Measurements from ENCODE around the gene ARHGEF11. TPM values are rescaled to one million over a fixed set of nuclear protein-coding genes. Genes with fewer than 3 reads are reported as not detected.

Gene ARHGEF11
- total and polyA plus RNA-seq, 2 donors, result 4.5 to 5.5 TPM

DNA sequence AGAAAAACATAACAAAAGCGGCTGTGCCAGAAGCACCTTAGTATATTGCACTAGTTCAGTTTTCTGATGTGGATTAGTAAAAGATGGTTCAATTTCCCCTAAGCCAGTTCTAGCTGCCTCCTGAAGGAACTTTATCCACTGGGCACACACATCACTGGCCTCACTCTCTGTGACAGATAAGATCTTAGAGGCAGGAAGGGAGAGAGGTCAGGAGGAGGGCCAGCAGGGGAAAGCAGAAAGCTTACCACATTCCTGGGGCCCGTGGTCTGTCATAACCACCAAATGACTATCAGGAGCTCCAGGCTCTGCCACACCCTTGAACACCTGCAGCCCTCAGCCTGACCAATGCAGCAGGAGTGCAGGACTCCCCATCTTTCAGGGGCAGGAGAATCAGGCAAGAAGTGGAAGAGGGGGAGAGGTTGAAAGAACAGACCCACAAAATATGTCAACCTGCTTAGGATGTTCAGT, 87.3 kb downstream of the ARHGEF11 start:
- Histone ChIP-seq H3K27me3 (ENCODE audit: control insufficient read depth in 2 of 2, insufficient read depth in 1 of 2, low read length in 1 of 2) (no peaks in the 10 kb centered on the region), H3K4me3 (ENCODE audit: low read length in 2 of 2) (no peak overlapping the region), H3K27ac (ENCODE audit: low read depth in 1 of 2, low read length in 1 of 2) (no peak overlapping the region), H3K4me1 (ENCODE audit: control insufficient read depth in 2 of 2, insufficient read depth in 2 of 2, low read length in 2 of 2) (peaks cover 0 to 8% of the 10 kb centered on the region in 2 donors), H3K36me3 (ENCODE audit: control insufficient read depth in 2 of 2, insufficient read depth in 2 of 2, low read length in 1 of 2) (no peaks in the 10 kb centered on the region), H3K9me3 (ENCODE audit: control insufficient read depth in 2 of 2, insufficient read depth in 1 of 2, low read length in 1 of 2) (peaks cover 0 to 4% of the 10 kb centered on the region in 2 donors)
- 48% methylated on average over 2 of the region's 2 CpGs for WGBS
- DNase-seq (ENCODE audit: low read depth in 6 of 9, low spot score in 9 of 9), result no peak

DNA sequence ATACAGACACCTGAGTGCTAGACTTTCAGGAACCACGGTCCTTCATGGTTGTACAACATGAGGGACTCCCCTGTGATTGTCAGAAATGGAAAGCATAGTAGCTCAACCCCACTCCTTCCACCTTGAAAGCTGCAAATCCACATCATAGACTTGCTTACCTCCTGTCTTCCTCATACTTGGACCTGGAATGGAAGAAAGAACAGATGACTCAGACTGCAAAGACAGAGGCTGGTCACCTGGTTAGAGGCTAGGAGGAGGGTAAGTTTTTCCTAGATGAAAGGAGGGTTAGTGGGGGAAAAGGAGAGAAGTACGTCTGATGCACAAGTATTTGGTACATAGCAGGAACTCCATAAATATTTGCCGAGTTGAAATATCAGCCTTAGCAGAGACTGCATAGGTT, 87.9 kb downstream of the ARHGEF11 start:
- no peak for DNase-seq (ENCODE audit: low read depth in 6 of 9, low spot score in 9 of 9)
- Histone ChIP-seq H3K9me3 (ENCODE audit: control insufficient read depth in 2 of 2, insufficient read depth in 1 of 2, low read length in 1 of 2) (no peaks in the 10 kb centered on the region), H3K27me3 (ENCODE audit: control insufficient read depth in 2 of 2, insufficient read depth in 1 of 2, low read length in 1 of 2) (no peaks in the 10 kb centered on the region), H3K4me3 (ENCODE audit: low read length in 2 of 2) (no peak overlapping the region), H3K4me1 (ENCODE audit: control insufficient read depth in 2 of 2, insufficient read depth in 2 of 2, low read length in 2 of 2) (peaks cover 0 to 2% of the 10 kb centered on the region in 2 donors), H3K36me3 (ENCODE audit: control insufficient read depth in 2 of 2, insufficient read depth in 2 of 2, low read length in 1 of 2) (no peaks in the 10 kb centered on the region), H3K27ac (ENCODE audit: low read depth in 1 of 2, low read length in 1 of 2) (no peak overlapping the region)
- 93% methylated on average over 3 of the region's 3 CpGs for WGBS

DNA sequence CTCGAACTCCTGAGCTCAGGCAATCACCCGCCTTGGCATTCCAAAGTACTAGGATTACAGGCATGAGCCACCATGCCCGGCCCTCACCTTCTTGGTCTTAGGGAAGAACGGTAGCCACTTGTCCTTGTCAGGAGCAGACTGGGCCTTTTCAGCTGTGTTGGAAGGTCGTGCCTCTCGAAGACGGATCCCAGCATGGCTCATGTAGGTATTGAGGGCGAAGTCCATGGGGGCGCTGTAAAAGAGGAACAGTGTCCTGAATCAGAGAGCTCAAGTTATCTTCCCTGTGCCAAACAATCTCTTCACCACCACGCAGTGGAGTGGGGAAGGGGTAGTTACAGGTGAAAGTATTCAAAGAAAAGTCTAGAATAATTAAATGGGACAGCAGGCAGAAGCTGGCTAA, 89.2 kb downstream of the ARHGEF11 start:
- H3K9me3 ChIP-seq (ENCODE audit: control insufficient read depth in 2 of 2, insufficient read depth in 1 of 2, low read length in 1 of 2), result no peaks in the 10 kb centered on the region
- no peak for DNase-seq (ENCODE audit: low read depth in 6 of 9, low spot score in 9 of 9)
- no peak overlapping the region for H3K27ac ChIP-seq (ENCODE audit: low read depth in 1 of 2, low read length in 1 of 2)
- H3K27me3 ChIP-seq (ENCODE audit: control insufficient read depth in 2 of 2, insufficient read depth in 1 of 2, low read length in 1 of 2), result no peaks in the 10 kb centered on the region
- H3K36me3 ChIP-seq (ENCODE audit: control insufficient read depth in 2 of 2, insufficient read depth in 2 of 2, low read length in 1 of 2), result no peaks in the 10 kb centered on the region
- WGBS, result 95% methylated on average over 10 of the region's 10 CpGs
- H3K4me1 ChIP-seq (ENCODE audit: control insufficient read depth in 2 of 2, insufficient read depth in 2 of 2, low read length in 2 of 2), result no peaks in the 10 kb centered on the region
- H3K4me3 ChIP-seq (ENCODE audit: low read length in 2 of 2), result no peak overlapping the region

DNA sequence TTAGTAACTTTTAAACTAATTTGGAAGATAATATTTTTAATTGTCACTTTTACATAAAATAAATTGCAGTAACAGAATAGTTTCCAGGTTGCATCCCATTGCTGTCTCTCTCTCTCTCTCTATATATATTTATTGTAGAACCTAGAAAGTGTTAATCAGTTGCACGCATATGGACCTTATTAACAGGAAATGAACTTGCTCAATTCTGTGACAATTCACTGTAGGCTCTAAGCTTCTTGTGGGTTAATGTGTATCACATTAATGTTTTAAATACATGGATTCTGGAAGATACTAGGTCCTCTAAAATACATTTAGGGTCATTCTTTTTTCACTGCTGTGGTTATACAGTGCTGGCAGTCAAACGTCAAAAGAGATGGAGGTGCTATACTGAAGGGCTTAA, 92.0 kb downstream of the ARHGEF11 start:
- Histone ChIP-seq H3K4me3 (ENCODE audit: low read length in 2 of 2) (no peak overlapping the region), H3K27me3 (ENCODE audit: control insufficient read depth in 2 of 2, insufficient read depth in 1 of 2, low read length in 1 of 2) (no peaks in the 10 kb centered on the region), H3K36me3 (ENCODE audit: control insufficient read depth in 2 of 2, insufficient read depth in 2 of 2, low read length in 1 of 2) (no peaks in the 10 kb centered on the region), H3K27ac (ENCODE audit: low read depth in 1 of 2, low read length in 1 of 2) (no peak overlapping the region), H3K4me1 (ENCODE audit: control insufficient read depth in 2 of 2, insufficient read depth in 2 of 2, low read length in 2 of 2) (no peaks in the 10 kb centered on the region), H3K9me3 (ENCODE audit: control insufficient read depth in 2 of 2, insufficient read depth in 1 of 2, low read length in 1 of 2) (no peaks in the 10 kb centered on the region)
- no peak for DNase-seq (ENCODE audit: low read depth in 6 of 9, low spot score in 9 of 9)
- WGBS, result 95% methylated on average over 2 of the region's 2 CpGs

DNA sequence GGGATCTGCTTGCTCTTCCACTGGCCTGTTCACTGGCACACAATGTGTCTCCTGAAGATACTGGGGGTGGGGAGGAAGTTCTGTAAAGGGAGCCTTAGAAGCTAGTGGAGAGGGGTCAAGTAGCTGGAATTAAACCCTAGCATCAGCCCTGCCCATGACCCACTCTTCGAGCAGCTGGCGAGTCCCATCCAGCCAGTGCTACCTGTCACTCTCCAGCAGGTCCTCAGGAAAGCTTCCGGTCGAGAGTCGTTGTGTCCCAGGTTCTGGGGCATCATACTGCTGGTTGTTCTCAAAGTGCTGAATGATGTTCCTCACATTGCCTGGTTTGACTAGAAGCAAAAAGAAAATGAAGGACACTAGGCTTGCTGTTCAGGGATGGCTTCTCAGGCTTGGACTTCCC, 94.2 kb downstream of the ARHGEF11 start:
- Histone ChIP-seq H3K27ac (ENCODE audit: low read depth in 1 of 2, low read length in 1 of 2) (no peak overlapping the region), H3K36me3 (ENCODE audit: control insufficient read depth in 2 of 2, insufficient read depth in 2 of 2, low read length in 1 of 2) (no peaks in the 10 kb centered on the region), H3K4me3 (ENCODE audit: low read length in 2 of 2) (no peak overlapping the region), H3K27me3 (ENCODE audit: control insufficient read depth in 2 of 2, insufficient read depth in 1 of 2, low read length in 1 of 2) (no peaks in the 10 kb centered on the region), H3K9me3 (ENCODE audit: control insufficient read depth in 2 of 2, insufficient read depth in 1 of 2, low read length in 1 of 2) (no peaks in the 10 kb centered on the region), H3K4me1 (ENCODE audit: control insufficient read depth in 2 of 2, insufficient read depth in 2 of 2, low read length in 2 of 2) (no peaks in the 10 kb centered on the region)
- no peak for DNase-seq (ENCODE audit: low read depth in 6 of 9, low spot score in 9 of 9)
- WGBS, result 98% methylated on average over 5 of the region's 5 CpGs

DNA sequence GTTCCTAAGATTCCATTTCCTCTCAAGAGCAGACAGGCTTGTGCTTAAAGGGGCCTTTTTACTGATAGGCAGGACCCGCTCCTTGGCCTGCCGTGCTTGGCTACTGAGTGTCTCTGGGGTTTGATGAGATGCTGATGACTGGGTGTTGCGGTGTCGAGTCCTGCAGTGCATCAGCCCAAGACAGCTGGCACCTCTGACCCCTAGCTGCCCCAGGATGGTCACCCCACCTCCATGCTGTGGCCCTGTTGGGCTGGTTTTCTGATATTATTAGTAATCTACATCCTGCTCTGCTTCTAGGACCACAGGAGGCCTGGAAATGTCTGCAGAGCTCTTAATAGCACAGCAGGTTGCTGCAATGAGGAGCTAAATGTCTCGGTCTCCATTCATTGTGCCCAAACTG, 96.4 kb downstream of the ARHGEF11 start:
- H3K36me3 ChIP-seq (ENCODE audit: control insufficient read depth in 2 of 2, insufficient read depth in 2 of 2, low read length in 1 of 2), result no peaks in the 10 kb centered on the region
- WGBS, result 96% methylated on average over 5 of the region's 5 CpGs
- H3K27me3 ChIP-seq (ENCODE audit: control insufficient read depth in 2 of 2, insufficient read depth in 1 of 2, low read length in 1 of 2), result no peaks in the 10 kb centered on the region
- no peak overlapping the region for H3K4me3 ChIP-seq (ENCODE audit: low read length in 2 of 2)
- DNase-seq (ENCODE audit: low read depth in 6 of 9, low spot score in 9 of 9), result no peak
- no peak overlapping the region for H3K27ac ChIP-seq (ENCODE audit: low read depth in 1 of 2, low read length in 1 of 2)
- H3K4me1 ChIP-seq (ENCODE audit: control insufficient read depth in 2 of 2, insufficient read depth in 2 of 2, low read length in 2 of 2), result no peaks in the 10 kb centered on the region
- H3K9me3 ChIP-seq (ENCODE audit: control insufficient read depth in 2 of 2, insufficient read depth in 1 of 2, low read length in 1 of 2), result no peaks in the 10 kb centered on the region

DNA sequence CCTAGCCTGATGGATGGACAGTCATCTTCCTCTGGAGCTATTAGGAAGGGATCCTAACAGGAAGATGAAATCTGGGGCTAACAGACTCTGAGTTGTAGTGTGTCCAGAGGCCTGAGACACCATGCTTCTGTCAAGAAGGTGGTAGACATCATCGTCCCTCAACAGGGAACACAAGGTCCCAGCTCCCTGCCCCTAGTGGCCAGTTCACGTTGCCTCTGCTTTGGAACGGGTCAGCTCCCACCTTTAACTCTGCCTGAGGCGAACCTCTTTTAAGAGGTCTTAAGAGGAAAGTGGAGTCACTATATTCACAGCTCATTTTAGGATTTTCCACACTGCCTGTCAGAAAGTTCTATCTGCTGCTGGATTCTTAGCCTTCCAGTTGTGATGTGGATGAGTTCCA, 96.8 kb downstream of the ARHGEF11 start:
- H3K27ac ChIP-seq (ENCODE audit: low read depth in 1 of 2, low read length in 1 of 2), result no peak overlapping the region
- DNase-seq (ENCODE audit: low read depth in 6 of 9, low spot score in 9 of 9), result no peak
- no peaks in the 10 kb centered on the region for H3K9me3 ChIP-seq (ENCODE audit: control insufficient read depth in 2 of 2, insufficient read depth in 1 of 2, low read length in 1 of 2)
- no peak overlapping the region for H3K4me3 ChIP-seq (ENCODE audit: low read length in 2 of 2)
- no peaks in the 10 kb centered on the region for H3K27me3 ChIP-seq (ENCODE audit: control insufficient read depth in 2 of 2, insufficient read depth in 1 of 2, low read length in 1 of 2)
- no peaks in the 10 kb centered on the region for H3K4me1 ChIP-seq (ENCODE audit: control insufficient read depth in 2 of 2, insufficient read depth in 2 of 2, low read length in 2 of 2)
- no peaks in the 10 kb centered on the region for H3K36me3 ChIP-seq (ENCODE audit: control insufficient read depth in 2 of 2, insufficient read depth in 2 of 2, low read length in 1 of 2)
- WGBS, result 94% methylated on average over 4 of the region's 4 CpGs

DNA sequence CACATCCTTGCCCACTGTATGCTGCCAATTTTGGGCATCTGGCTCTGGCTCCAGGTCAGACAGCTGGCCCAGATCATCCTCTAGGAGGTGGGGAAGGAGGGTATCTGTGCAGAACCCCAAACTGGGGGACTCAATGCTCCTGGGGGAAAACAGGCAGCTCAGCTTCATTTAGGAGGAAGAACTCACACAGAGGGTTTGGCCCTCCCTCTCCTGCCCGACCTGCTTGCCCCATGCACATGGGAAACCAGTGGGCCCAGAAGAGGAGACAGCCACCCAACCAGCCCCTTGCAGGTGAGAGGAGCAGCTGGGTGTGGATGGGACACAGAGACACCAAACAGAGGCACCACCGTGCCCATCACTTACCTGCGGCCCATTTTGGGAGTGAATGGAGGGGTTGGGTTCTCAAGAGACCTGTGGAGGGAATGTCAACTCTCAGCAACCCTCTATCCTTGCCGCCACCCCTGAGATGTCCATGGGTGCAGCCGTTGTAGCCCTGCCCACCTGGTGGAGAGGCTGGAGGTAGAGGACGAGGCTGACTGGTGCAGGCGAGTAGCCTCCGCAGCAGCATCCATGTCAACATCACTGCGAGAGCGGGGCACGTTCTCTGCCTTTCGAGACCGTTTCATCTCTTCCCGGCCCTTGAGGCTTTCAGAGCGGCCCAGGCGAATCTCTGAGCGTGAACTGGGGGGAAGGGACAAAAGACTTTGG, 97.6 kb downstream of the ARHGEF11 start:
- Histone ChIP-seq H3K27me3 (ENCODE audit: control insufficient read depth in 2 of 2, insufficient read depth in 1 of 2, low read length in 1 of 2) (no peaks in the 10 kb centered on the region), H3K4me3 (ENCODE audit: low read length in 2 of 2) (no peak overlapping the region), H3K9me3 (ENCODE audit: control insufficient read depth in 2 of 2, insufficient read depth in 1 of 2, low read length in 1 of 2) (no peaks in the 10 kb centered on the region), H3K36me3 (ENCODE audit: control insufficient read depth in 2 of 2, insufficient read depth in 2 of 2, low read length in 1 of 2) (no peaks in the 10 kb centered on the region), H3K27ac (ENCODE audit: low read depth in 1 of 2, low read length in 1 of 2) (no peak overlapping the region), H3K4me1 (ENCODE audit: control insufficient read depth in 2 of 2, insufficient read depth in 2 of 2, low read length in 2 of 2) (no peaks in the 10 kb centered on the region)
- no peak for DNase-seq (ENCODE audit: low read depth in 6 of 9, low spot score in 9 of 9)
- WGBS, result 97% methylated on average over 17 of the region's 17 CpGs

DNA sequence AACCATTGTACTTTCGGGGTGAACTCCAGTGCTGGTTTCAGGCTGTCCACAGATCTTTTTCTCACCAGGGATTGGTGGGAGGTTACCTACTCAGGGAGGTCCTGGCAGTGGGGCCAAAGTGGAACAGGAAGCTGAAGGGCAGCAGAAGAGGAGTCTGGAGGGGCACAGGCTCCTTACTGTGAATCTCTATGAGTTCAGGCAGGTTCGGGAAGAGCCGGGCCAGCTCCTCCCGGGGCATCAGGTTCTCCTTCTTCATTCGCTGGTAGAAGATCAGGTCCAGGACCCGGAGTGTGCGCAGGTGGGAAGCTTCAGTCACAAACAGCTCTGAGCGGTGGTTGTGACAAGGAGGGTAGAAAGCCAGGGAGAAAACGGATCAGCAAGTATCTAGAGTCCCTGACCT, 98.4 kb downstream of the ARHGEF11 start:
- Histone ChIP-seq H3K9me3 (ENCODE audit: control insufficient read depth in 2 of 2, insufficient read depth in 1 of 2, low read length in 1 of 2) (no peaks in the 10 kb centered on the region), H3K4me3 (ENCODE audit: low read length in 2 of 2) (no peak overlapping the region), H3K27ac (ENCODE audit: low read depth in 1 of 2, low read length in 1 of 2) (no peak overlapping the region), H3K36me3 (ENCODE audit: control insufficient read depth in 2 of 2, insufficient read depth in 2 of 2, low read length in 1 of 2) (peaks cover 0 to 2% of the 10 kb centered on the region in 2 donors), H3K4me1 (ENCODE audit: control insufficient read depth in 2 of 2, insufficient read depth in 2 of 2, low read length in 2 of 2) (no peaks in the 10 kb centered on the region), H3K27me3 (ENCODE audit: control insufficient read depth in 2 of 2, insufficient read depth in 1 of 2, low read length in 1 of 2) (no peaks in the 10 kb centered on the region)
- DNase-seq (ENCODE audit: low read depth in 6 of 9, low spot score in 9 of 9), result no peak
- 98% methylated on average over 9 of the region's 9 CpGs for WGBS
